GM12878 (cell line): Measurements from ENCODE around the gene FGF1. TPM values are rescaled to one million over a fixed set of nuclear protein-coding genes. Genes with fewer than 3 reads are reported as not detected.

Experiments used
- ATAC-seq: fragments of 200-7000 bp; cut with Tn5 transposase; 3 replicates; pipeline ENCODE4 v1.9.1; 2020; ENCODE audit warnings: mild to moderate bottlenecking, moderate library complexity
- BruUV-seq: library from RNA; stranded (reverse); fragments of 400-500 nt; replicated peaks from 2 replicates; lab custom pipeline; 2021; lab: Mats Ljungman, UMichigan
- CTCF ChIA-PET: fragments of 300-600 bp; sonication (Branson Sonifier 250); formaldehyde crosslinking; extraction: SDS; loops from one replicate; lab custom pipeline; 2021; ENCODE audit warnings: inconsistent platforms; lab: Yijun Ruan, JAX
- POLR2A ChIA-PET: fragments of 350-600 bp; formaldehyde crosslinking; extraction: SDS; loops from one replicate; lab custom pipeline; 2021; ENCODE audit warnings: inconsistent platforms; lab: Charles Lee
- RAD21 ChIA-PET: fragments of 300-600 bp; sonication (Branson Sonifier 250); formaldehyde crosslinking; loops from one replicate; lab custom pipeline; 2023; ENCODE audit warnings: antibody characterized with exemption; ENCODE audit not compliant: unreplicated experiment; lab: Charles Lee
- SMC1A ChIA-PET: fragments of 300-600 bp; sonication (Branson Sonifier 250); formaldehyde crosslinking; loops from one replicate; lab custom pipeline; 2023; ENCODE audit not compliant: unreplicated experiment, uncharacterized antibody; lab: Charles Lee
- DNase-seq: peaks from one replicate; pipeline ENCODE4 v3.0.0-alpha.2; 2011; ENCODE audit warnings: low read depth, low spot score
- FAIRE-seq: peaks from 3 replicates; lab custom pipeline; 2011; peaks lifted over from hg19 to GRCh38; lab: Jason Lieb, UNC
- H2AFZ ChIP-seq: 2 replicates; pipeline ENCODE4 v1.6.0; 2011; ENCODE audit warnings: low read depth, low read length, control low read depth; ENCODE audit not compliant: control insufficient read depth
- H3K27ac ChIP-seq: 2 replicates; pipeline ENCODE4 v1.5.1; 2011; ENCODE audit warnings: control low read depth; ENCODE audit not compliant: control insufficient read depth, insufficient read depth
- H3K27me3 ChIP-seq, 2 experiments: replicated peaks in 1 of 2; 2 replicates each; pipeline versions ENCODE4 v1.6.0 to v1.6.1; 2011; ENCODE audit warnings: low read length in 1 of 2; ENCODE audit not compliant: control insufficient read depth in 2 of 2, insufficient read depth in 2 of 2
- H3K36me3 ChIP-seq, 2 experiments: 2 replicates each; pipeline ENCODE4 v1.5.1; 2011; ENCODE audit warnings: low read length in 1 of 2; ENCODE audit not compliant: control insufficient read depth in 2 of 2, insufficient read depth in 2 of 2
- H3K4me1 ChIP-seq: 2 replicates; pipeline ENCODE4 v1.6.1; 2011; ENCODE audit warnings: mild to moderate bottlenecking, low read length, moderate library complexity, mixed read lengths; ENCODE audit not compliant: control insufficient read depth, insufficient read depth
- H3K4me2 ChIP-seq: 2 replicates; pipeline ENCODE4 v1.6.0; 2011; ENCODE audit warnings: control low read depth; ENCODE audit not compliant: control insufficient read depth, insufficient read depth
- H3K4me3 ChIP-seq: fragments of 200-600 bp; sonication (generic); 2 replicates; pipeline ENCODE4 v1.5.1; 2016
- H3K79me2 ChIP-seq: 2 replicates; pipeline ENCODE4 v1.6.0; 2011; ENCODE audit warnings: low read length; ENCODE audit not compliant: control insufficient read depth, insufficient read depth
- H3K9ac ChIP-seq: 2 replicates; pipeline ENCODE4 v1.8.0; 2011; ENCODE audit warnings: low read length, control low read depth, mixed read lengths; ENCODE audit not compliant: control insufficient read depth, insufficient read depth
- H3K9me3 ChIP-seq: replicated peaks from 3 replicates; pipeline ENCODE4 v1.5.1; 2011; ENCODE audit warnings: mild to moderate bottlenecking, low read length; ENCODE audit not compliant: control insufficient read depth, insufficient read depth
- H4K20me1 ChIP-seq: 2 replicates; pipeline ENCODE4 v1.6.0; 2011; ENCODE audit not compliant: control insufficient read depth, insufficient read depth
- BRCA1 ChIP-seq: IDR thresholded peaks from 2 replicates; pipeline ENCODE4 v1.6.1; 2011; ENCODE audit warnings: low read depth, low read length, improper control_type of control experiment
- CEBPB ChIP-seq, 2 experiments: fragments of 150-350 bp in 1 of 2; IDR thresholded peaks; 2 replicates each; pipeline ENCODE4 v1.6.1; 2012 to 2014; ENCODE audit warnings: low read depth in 2 of 2, low read length in 2 of 2, borderline replicate concordance in 1 of 2, inconsistent platforms in 1 of 2
- ESRRA ChIP-seq: IDR thresholded peaks from 2 replicates; pipeline ENCODE4 v1.6.1; 2012; ENCODE audit warnings: mild to moderate bottlenecking, low read length, improper control_type of control experiment
- MYC ChIP-seq: IDR thresholded peaks from 2 replicates; pipeline ENCODE4 v1.6.1; 2011; ENCODE audit warnings: mild to moderate bottlenecking, low read length, moderate library complexity, inconsistent platforms; ENCODE audit not compliant: insufficient read depth, insufficient replicate concordance, insufficient read length, severe bottlenecking
- TBL1XR1 ChIP-seq: IDR thresholded peaks from 2 replicates; pipeline ENCODE4 v1.6.1; 2012; ENCODE audit warnings: low read depth, low read length, improper control_type of control experiment
- WRNIP1 ChIP-seq: IDR thresholded peaks from 2 replicates; pipeline ENCODE4 v1.6.1; 2011; ENCODE audit warnings: low read depth, low read length, improper control_type of control experiment, borderline replicate concordance
- ZSCAN29 ChIP-seq: fragments of 450-650 bp; IDR thresholded peaks from 2 replicates; pipeline ENCODE4 v1.6.1; 2017; ENCODE audit warnings: mild to moderate bottlenecking, moderate library complexity
- WGBS: methylation state at CpG from one replicate; pipeline ENCODE4 v1.1.6; 2016; ENCODE audit warnings: low lambda C conversion rate; ENCODE audit not compliant: insufficient replicate concordance, insufficient coverage; ENCODE audit errors: missing lambda C conversion rate; 5-methylcytosine and 5-hydroxymethylcytosine counted together
- in situ Hi-C: fragments of 300-500 bp; cut with MboI; formaldehyde crosslinking; loops from 9 replicates; pipeline ENCODE4 v1.14.3; 2018; ENCODE audit warnings: mixed read lengths
- intact Hi-C: fragments of 100-400 bp; cut with micrococcal nuclease; formaldehyde crosslinking; loops from one replicate; pipeline ENCODE4 v1.14.2; 2022; ENCODE audit not compliant: unreplicated experiment
- polyA plus RNA-seq, 11 experiments: library from polyadenylated mRNA; depleted of rRNA in 4 of 11; unstranded in 6 of 11; stranded (reverse) in 5 of 11; fragments of >200 nt; fragmentation: Nextera tagmentation in 4 of 11; fragmentation: Illumina TruSeq in 1 of 11; extraction: Ambion mirVana in 4 of 11; extraction: Trizol in 1 of 11; gene quantifications; 1 replicate in 1 of 11; 2 replicates in 10 of 11; pipeline versions ENCODE4 v1.2.1 to v1.2.3, GENCODE V29; 2011 to 2016; ENCODE audit warnings: inconsistent platforms in 2 of 11, missing spikeins in 2 of 11, low read depth in 1 of 11
- total RNA-seq, 4 experiments: library from RNA; depleted of rRNA in 3 of 4; stranded (reverse); fragments of >200 nt in 3 of 4; fragmentation: Illumina TruSeq in 1 of 4; extraction: Trizol in 1 of 4; gene quantifications; 2 replicates each; pipeline versions ENCODE4 v1.2.1 to v1.2.3, GENCODE V29; 2013 to 2021
- TF ChIP-seq, protein P1 (sequence below): fragments of 450-650 bp; IDR thresholded peaks from 2 replicates; pipeline ENCODE4 v1.6.1; 2016; ENCODE audit warnings: mild to moderate bottlenecking, moderate library complexity, borderline replicate concordance
- TF ChIP-seq, protein P2 (sequence below): fragments of 450-650 bp; IDR thresholded peaks from 2 replicates; pipeline ENCODE4 v1.6.1; 2016; ENCODE audit warnings: mild to moderate bottlenecking

The FGF1 gene
- total and polyA plus RNA-seq, 10 of the 15 experiments (the other 5 are each of a cell fraction or from before 2014, with no cell fraction given) = not detected

DNA sequence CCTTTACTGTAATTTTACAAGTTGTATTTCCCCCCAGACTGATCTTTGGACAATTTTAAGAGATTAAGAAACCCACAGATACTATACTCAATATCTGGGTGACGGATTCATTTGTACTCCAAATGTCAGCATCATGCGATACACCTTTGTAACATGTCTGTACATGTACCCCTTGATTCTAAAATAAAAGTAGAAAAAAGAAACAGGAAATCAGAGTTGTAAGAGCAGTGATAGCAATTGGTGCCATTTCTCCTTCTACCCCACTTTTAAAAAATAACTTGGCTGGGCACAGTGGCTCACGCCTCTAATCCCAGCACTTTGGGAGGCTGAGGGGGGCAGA, 116.9 kb downstream of the FGF1 start:
- Histone ChIP-seq H3K4me1 (no peaks in the 10 kb centered on the region), H3K27me3 (no peaks in the 10 kb centered on the region; a peak in 1 of 4 replicates), H3K9ac (no peak overlapping the region), H2AFZ (no peak overlapping the region), H3K27ac (no peak overlapping the region), H3K4me3 (no peak overlapping the region), H3K9me3 (no peaks in the 10 kb centered on the region), H3K36me3 (no peaks in the 10 kb centered on the region), H3K79me2 (no peaks in the 10 kb centered on the region), H4K20me1 (no peaks in the 10 kb centered on the region), H3K4me2 (no peak overlapping the region)
- no TSS peak for BruUV-seq
- CTCF ChIA-PET = interaction anchor here (0.6 kb wide), 1 partner anchor 1450 kb away, joined by 3 read pairs; no protein-coding TSS in a partner anchor
- in situ Hi-C loops = no loop called here
- 45% methylated on average over 3 of the region's 3 CpGs for WGBS
- RAD21 ChIA-PET = no interaction called here
- SMC1A ChIA-PET = no interaction called here
- ATAC-seq (no peak), FAIRE-seq (no peak), DNase-seq (no peak)
- POLR2A ChIA-PET = no interaction called here
- intact Hi-C loops = no loop called here
- TF ChIP-seq TBL1XR1 = no peak
- no peak for TF ChIP-seq CEBPB (IDR thresholded peaks at IDR 0.05; ENCODE audit: borderline replicate concordance in 1 of 2, low read depth in 2 of 2, low read length in 2 of 2)
- TF ChIP-seq, protein P1, sequence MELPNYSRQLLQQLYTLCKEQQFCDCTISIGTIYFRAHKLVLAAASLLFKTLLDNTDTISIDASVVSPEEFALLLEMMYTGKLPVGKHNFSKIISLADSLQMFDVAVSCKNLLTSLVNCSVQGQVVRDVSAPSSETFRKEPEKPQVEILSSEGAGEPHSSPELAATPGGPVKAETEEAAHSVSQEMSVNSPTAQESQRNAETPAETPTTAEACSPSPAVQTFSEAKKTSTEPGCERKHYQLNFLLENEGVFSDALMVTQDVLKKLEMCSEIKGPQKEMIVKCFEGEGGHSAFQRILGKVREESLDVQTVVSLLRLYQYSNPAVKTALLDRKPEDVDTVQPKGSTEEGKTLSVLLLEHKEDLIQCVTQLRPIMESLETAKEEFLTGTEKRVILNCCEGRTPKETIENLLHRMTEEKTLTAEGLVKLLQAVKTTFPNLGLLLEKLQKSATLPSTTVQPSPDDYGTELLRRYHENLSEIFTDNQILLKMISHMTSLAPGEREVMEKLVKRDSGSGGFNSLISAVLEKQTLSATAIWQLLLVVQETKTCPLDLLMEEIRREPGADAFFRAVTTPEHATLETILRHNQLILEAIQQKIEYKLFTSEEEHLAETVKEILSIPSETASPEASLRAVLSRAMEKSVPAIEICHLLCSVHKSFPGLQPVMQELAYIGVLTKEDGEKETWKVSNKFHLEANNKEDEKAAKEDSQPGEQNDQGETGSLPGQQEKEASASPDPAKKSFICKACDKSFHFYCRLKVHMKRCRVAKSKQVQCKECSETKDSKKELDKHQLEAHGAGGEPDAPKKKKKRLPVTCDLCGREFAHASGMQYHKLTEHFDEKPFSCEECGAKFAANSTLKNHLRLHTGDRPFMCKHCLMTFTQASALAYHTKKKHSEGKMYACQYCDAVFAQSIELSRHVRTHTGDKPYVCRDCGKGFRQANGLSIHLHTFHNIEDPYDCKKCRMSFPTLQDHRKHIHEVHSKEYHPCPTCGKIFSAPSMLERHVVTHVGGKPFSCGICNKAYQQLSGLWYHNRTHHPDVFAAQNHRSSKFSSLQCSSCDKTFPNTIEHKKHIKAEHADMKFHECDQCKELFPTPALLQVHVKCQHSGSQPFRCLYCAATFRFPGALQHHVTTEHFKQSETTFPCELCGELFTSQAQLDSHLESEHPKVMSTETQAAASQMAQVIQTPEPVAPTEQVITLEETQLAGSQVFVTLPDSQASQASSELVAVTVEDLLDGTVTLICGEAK = no peak
- no peak for TF ChIP-seq WRNIP1
- no peak for TF ChIP-seq MYC
- TF ChIP-seq, protein P2, sequence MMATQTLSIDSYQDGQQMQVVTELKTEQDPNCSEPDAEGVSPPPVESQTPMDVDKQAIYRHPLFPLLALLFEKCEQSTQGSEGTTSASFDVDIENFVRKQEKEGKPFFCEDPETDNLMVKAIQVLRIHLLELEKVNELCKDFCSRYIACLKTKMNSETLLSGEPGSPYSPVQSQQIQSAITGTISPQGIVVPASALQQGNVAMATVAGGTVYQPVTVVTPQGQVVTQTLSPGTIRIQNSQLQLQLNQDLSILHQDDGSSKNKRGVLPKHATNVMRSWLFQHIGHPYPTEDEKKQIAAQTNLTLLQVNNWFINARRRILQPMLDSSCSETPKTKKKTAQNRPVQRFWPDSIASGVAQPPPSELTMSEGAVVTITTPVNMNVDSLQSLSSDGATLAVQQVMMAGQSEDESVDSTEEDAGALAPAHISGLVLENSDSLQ = no peak
- TF ChIP-seq ESRRA = no peak
- no peak for TF ChIP-seq ZSCAN29
- no peak for TF ChIP-seq BRCA1
